Mucosa of gallbladder (tissue), 1 donor: ENCODE data around the gene S100A1. TPM values are rescaled to one million over a fixed set of nuclear protein-coding genes. Genes with fewer than 3 reads are reported as not detected.
"Not testable (repeated sequence)": the region's sequence is repeated elsewhere in the genome, so short reads cannot be mapped to it uniquely, and the experiment has no call there.

Source experiments
- DNase-seq: peaks from one replicate; pipeline ENCODE4 v3.0.0-alpha.2; 2020; ENCODE audit warnings: low spot score
- total RNA-seq: library from RNA; stranded (reverse); gene quantifications from one replicate; pipeline ENCODE4 v1.2.1, GENCODE V29; 2021
- donor health status: DM: no; HTN: no; CAD: no.

S100A1 gene
- 3.3 TPM for total RNA-seq

DNA sequence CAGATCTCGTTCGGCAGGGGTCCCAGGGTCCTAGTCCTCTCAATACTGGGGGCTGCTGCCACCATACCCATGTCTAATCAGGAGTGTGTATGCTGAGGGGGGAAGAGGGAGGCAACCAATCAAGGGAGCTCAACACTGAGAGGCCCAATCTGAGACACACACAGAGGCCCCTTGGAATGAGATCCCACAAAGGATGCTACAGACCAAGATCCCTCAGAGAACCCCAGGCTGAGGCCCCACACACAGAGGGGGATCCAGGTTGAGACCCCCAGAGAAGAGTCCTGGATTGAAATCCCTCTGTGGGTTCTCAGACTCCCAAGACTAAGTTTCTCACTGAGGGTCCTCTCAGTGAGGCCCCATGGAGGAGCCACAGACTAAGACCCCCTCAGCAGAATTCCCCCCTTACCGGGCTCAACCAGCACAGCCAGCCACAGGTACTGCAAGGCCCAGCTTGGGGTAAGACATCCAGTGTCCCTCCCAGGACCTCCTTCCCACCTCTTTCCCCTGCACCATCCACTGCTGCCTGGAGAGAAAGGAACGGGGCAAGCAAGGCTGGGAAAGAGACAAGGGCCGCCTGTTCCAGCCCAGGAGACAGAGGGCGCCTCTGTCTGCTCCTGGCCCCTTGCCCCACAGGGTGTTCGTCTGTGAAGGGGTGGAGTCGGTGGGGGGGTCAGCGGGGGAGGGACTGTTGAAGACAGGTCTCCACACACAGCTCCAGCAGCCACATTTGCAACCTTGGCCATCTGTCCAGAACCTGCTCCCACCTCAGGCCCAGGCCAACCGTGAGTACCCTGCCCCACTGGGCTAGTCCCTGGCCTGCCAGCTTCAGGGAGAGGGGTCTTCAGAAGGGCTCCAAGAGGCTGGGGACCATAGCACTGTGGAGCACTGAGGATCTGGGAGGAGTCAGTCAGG is at the start of gene S100A1:
TSS of gene S100A1 (plus strand) at position 720 of the 912 bp plus-strand sequence. CDS start 2,088 bp downstream, outside the sequence.
- no peak for DNase-seq

DNA sequence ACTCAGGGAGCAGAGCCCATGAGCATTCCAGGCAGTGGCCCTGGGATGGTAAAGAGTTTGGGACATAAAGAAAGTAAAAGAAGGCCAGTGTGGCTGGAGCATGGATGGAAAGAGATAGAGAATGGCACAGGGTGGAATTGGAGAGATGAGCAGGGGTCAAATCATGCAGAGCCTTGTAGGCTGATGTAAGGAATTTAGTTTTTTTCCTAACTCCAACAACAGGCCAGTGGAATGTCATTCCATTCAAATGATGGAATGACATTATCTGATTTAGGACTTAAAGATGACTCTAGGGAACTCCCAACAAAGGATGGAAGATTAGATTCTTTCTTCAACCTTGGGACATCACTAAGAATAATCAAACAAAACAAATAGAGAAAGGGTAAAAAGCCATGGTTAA is 49.7 kb upstream of the S100A1 start:
- DNase-seq = no peak

DNA sequence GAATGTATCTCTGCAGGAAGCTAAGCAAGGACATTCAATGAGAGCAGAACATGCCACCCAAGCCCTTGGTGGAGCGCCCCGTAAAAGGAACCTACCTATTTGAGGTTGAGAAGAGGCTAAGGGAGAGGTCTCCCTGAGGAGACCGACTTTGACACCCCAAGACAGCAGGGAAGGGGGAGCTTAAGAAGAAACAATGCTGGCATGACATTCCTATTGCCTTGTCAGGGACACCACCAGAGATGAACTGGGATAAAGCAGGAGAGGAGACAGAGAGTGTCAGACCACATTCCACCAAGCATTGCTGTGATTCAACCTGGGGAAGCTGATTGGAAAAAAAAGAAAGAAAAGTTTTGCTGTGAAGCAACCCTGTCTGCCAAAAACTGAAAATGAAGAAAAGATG is 49.3 kb upstream of the S100A1 start:
- DNase-seq = no peak

DNA sequence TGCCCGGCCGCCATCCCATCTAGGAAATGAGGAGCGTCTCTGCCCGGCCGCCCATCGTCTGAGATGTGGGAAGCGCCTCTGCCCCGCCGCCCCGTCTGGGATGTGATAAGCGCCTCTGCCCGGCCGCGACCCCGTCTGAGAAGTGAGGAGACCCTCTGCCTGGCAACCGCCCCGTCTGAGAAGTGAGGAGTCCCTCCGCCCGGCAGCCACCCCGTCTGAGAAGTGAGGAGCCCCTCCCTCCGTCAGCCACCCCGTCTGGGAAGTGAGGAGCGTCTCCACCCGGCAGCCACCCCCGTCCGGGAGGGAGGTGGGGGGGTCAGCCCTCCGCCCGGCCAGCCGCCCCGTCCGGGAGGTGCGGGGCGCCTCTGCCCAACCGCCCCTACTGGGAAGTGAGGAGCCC is 45.4 kb upstream of the S100A1 start:
- DNase-seq = not testable (repeated sequence)

DNA sequence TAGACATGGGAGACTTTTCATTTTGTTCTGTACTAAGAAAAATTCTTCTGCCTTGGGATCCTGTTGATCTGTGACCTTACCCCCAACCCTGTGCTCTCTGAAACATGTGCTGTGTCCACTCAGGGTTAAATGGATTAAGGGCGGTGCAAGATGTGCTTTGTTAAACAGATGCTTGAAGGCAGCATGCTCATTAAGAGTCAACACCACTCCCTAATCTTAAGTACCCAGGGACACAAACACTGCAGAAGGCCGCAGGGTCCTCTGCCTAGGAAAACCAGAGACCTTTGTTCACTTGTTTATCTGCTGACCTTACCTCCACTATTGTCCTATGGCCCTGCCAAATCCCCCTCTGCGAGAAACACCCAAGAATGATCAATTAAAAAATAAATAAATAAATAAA is 44.7 kb upstream of the S100A1 start:
- not testable (repeated sequence) for DNase-seq

DNA sequence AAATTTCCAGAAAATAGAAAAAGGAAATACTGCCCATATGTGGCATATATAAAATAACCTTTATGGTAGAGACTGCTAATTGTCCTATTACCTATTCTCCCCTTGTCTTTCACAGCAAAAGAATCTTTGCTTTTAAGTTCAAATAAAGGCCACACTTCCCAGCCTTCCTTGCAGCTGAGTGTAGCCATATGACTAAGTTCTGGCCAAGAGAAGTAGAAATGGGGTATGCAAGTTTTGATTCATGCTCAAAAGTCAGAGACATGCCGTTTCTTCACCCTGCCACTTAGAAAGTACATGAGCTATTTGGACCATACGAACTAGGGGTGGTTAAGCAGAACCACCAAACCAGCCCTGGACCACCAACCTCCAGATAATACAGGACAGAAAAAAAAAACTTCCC is 44.3 kb upstream of the S100A1 start:
- DNase-seq = no peak

DNA sequence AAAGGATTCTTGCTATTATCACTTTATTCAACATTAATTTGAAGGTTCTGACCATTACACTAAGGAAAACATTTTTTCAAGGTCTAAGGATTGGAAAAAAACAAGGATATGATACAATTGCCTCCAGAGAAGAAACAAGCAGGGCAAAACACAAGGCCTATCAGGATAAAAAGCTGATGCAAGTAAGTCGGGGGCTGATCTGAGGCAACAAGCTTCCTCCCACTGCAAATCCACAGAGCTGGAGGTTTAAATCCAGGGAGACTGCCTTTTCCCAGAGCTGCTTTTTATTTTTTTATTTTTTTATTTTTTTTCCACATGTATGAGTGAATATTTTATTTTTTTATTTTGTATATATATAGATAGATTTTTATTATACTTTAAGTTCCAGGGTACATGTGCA is 43.2 kb upstream of the S100A1 start:
- no peak for DNase-seq

DNA sequence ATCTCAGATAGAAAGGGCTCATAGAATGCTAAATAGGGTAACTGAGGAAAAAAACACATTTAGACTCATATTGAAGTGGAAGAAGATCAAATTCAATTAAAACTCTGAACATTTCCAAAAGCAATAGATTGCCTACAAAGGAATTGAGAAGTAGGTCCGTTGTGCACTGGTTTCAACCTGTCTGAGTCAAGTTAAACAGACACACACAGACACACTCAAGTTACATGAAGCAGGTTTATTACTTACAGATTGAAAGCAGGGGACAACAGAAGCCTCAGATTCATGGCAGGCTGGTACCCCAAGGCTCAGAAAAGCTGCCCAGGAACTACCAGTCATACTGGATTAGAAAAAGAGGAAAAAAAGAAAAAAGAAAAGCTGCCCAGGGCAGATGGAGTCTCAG is 41.9 kb upstream of the S100A1 start:
- DNase-seq = no peak

DNA sequence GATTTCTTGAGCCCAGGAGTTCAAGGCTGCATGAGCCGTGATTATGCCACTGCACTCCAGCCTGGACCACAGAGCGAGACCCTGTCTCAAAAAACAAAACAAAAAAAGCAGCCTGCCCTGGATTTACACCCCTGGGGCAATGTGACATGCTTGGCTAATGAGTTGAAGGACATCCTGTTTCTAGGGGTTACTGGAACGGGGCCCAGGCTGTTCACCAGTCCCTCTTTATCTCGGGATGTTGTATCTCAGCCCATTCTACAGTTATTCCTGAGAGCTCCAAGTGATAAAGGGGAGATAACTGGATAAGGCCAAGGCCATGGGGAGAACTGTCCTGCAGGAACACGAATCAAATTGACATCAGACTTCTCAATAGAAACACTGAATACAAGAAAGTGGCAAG is 40.9 kb upstream of the S100A1 start:
- DNase-seq = no peak

DNA sequence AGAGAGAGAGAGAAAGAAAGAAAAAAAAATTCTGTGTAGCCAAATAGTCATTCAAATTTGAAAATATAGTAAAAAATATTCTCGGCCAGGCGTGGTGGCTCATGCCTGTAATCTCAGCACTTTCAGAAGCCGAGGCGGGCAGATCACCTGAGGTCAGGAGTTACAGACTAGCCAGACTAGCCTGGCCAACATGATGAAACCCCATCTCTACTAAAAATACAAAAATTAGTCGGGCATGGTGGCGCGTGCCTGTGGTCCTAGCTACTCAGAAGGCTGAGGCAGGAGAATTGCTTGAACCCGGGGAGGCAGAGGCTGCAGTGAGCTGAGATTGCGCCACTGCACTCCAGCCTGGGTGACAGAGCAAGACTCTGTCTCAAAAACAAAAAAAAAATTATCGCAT is 40.2 kb upstream of the S100A1 start:
- not testable (repeated sequence) for DNase-seq

DNA sequence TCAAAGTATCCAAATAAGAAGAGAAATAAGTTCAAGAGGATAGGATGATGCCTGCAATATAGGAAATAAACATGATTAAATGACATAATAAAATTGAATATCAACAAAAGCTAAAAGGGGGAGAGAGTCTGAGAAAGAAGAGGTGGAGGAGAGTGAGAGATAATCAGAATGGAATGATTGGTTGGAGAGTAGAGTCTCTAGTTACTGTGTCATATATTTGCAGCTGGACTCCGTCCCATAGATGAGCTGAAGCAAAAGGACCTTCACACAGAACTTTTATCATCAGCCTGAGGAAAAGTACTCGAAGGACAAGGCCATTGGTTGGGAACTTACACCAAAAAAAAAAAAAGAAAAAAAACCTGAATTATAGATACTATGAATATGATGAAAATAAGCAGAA is 39.8 kb upstream of the S100A1 start:
- no peak for DNase-seq

DNA sequence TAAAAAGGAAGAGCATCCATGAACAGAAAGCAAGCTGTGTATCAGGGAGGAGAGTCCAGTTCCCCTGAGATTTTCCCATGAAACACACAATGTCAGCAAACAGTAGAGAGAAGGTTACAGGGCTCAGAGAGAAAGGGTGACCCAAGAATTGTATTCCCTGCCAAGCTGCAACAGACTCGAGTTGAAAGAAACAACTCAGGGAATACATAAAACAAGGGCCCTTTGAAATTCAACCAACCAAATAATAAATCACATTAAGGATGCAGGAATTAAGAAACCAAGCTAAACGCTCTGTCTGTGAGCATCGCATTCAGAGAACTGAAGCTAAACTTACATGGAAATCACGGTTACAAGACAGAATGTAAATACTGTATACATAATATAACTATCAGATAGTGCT is 35.5 kb upstream of the S100A1 start:
- no peak for DNase-seq

DNA sequence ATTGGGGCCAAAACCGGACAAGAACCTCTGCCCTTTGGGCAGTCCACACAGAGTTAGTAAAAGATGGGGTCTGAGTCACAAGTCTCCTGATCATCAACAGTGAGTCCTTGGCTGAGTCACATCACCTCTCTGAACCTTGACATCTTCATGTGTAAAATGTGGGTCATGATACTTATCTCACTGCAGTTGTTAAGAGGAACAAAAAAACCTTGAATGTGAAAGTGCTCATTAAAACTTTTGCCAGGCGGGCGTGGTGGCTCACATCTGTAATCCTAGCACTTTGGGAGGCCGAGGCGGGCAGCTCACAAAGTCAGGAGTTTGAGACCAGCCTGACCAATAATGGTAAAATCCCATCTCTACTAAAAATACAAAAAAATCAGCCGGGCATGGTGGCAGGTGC is 31.0 kb upstream of the S100A1 start:
- DNase-seq = no peak

DNA sequence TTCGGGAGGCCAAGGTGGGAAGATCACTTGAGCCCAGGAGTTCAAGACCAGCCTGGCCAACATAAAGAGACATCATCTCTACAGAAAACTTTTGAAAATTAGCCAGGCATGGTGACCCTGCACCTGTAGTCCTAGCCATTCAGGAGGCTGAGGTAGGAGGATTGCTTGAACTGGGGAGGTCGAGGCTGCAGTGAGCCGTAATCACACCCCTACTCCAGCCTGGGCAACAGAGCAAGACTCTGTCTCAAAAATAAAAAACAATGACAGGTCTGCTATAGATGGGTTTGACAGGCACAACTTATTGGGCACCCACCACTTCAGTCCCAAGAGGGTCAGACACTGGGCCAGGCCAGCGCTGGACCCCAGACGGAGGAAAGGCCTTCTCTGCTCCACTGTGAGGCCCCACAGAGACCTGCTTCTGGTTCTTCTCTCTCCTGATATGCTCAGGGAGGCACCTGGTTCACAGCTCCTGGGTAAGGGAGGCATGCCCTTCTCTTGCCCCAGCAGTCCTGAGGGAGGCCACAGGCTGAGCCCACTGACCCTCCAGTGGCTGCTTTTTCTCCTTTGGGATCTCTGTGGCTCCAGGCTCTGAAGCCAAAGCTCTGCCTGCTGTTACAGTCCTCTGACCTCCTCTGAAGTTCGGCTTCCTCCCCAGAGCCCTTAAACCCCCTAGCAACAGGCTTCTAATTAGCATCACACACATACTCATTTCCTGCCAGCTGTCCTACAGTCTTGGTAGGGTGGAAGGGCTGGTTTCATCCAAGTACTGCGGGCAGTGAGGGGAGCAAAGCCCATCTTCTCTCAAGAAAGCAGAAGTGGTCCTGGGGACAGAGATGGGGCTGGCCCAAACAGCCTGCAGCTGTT is 29.7 kb upstream of the S100A1 start:
- no peak for DNase-seq

DNA sequence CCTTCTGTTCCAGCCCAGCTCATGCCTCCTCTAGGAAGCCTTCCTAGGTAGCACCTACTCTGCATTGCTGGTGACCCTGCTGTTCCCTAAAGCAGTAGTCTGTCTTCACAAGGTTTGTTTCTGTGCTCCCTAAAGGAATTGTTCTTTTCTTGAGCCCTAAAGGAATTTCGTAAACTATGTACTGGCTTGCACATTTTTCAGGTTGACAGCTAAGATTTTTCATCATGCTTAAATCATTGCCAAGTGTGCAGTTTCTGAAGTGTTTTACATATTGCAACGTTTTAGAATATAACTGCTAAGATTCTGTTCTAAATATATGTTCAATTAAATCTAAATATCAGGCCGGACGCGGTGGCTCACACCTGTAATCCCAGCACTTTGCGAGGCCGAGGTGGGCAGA is 28.4 kb upstream of the S100A1 start:
- DNase-seq = no peak

DNA sequence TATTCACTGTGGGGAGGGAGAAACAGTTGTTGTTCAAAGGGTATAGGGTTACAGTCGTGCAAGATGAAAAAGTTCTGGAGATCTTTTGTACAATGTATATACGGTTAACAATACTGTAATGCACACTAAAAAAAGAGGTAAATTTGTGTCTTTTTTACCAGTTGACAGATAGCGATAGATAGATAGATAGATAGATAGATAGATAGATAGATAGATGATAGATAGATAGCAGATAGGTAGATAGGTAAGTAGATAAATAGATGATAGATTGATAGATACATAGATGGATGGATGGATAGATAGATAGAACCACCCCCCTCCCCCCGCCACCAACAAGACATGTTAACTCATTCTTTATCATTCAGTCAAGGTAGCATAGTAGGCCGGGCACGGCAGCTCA is 25.5 kb upstream of the S100A1 start:
- DNase-seq = no peak

DNA sequence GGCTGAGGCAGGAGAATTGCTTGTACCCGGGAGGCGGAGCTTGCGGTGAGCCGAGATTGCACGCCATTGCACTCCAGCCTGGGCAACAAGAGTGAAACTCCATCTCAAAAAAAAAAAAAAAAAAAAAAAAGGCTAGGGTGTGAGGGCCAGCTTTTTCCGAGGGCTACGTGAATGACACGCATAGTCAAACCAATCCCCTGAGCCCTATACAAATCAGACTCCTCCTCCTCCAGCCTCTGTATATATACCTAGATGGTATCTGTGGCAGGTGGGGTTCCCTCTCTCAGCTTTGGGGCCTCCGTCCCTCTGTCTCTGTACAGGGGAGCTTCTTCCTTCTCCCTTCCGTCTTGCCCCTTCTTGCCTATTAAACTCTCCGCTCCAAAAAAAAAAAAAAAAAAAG is 22.0 kb upstream of the S100A1 start:
- DNase-seq = no peak

DNA sequence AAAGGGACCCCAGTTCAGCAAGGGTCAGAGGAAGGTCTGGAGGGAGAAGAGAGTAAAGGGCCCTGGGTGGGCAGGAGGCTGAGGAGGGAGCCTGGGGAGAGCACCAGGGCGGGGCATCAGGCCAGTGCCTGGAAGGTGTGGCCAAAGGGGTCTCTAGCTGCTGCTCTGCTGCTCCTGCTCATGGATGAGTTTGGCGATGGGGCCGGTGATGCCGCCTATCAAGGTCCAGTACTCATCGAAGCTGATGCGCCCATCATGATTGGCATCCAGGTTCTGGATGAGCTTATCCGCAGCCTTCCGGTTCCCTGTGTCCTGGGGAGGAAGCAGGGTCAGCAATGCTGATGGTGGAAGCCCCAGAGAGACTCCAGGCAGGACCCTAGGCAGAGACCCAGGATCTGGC is 20.9 kb upstream of the S100A1 start:
- DNase-seq = no peak

DNA sequence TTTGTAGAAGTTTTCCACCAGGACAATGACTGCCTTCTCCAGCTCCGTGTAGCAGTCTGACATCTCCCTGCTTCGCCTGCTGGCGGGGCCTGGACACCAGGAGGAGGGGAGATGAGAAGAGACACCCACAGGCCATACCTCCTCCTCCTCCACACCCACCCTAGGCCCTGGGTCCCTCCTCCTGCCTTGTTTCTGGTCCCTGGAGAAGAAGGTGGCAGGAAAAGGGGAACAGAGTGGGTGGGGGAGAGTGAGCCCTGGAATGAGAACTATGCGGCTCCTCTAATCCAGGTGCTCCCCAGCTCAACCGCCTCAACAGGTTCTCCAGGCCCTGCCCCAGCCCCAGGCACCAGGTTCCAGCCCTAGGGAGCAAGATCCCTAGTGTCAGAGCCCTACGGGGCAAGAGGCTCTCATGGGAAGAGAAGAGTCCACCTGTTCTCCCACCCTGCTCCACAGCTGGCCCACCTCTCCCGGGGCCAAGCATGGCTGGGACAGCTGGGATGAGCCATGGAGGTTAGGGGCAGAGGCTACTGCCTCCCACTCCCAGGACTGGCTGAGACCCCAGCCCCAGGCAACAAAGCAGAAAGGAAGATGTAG is 20.0 kb upstream of the S100A1 start:
- no peak for DNase-seq

DNA sequence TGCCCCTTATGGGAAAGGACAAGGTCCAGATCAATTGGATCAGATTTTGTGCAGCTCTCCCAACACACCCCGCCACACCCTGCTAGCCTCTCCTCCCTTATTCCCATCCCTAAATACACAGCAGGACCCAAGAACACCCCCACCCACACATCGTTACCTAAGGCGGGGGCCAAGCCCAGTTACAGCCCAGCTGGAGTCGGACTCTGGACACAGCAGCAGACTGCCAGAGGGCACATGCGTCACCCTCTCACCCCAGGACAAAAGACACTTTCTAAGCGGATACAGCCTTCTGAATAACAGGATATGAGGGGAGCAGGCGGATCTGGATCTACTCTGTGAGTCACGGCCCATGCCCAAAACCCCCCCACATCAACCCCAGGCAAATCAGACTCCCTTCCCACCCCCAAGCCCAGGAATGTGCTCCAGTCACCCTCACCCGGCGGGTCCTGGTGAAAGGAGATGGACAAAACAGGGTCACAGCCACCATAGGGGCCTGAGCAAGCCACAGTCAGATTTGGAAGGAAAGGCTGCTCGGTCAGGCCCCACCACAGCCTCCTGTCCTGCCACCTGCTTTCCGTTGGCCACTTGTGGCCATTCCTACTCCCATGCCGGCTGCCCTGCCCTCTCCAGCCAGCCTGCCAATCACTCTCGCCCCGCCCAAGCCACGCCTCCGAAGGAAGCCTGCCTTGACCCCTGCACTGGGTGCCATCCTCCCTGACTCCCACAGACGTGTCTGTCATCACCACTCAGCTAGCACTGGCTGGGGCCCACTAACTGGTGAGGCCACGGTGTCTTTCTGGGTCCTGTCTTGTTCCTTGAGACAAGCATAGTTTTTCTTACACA is 19.3 kb upstream of the S100A1 start:
- peak; percentile 73 for DNase-seq

DNA sequence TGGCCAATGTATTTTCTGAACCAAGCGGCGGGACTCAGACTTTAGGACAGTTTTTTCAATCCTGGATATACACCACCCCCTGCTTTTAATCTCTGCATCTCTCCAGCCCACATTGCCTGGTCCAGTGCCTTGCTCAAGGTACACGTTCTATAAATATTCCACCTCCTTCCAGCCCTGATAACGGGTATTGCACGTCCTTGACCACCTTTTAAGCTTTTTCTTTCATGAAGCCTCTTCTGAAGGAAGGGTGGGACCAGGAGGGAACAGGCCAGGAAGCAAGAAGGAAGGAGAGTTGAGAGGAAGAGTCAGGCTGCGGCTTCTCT is 18.7 kb upstream of the S100A1 start:
- no peak for DNase-seq

DNA sequence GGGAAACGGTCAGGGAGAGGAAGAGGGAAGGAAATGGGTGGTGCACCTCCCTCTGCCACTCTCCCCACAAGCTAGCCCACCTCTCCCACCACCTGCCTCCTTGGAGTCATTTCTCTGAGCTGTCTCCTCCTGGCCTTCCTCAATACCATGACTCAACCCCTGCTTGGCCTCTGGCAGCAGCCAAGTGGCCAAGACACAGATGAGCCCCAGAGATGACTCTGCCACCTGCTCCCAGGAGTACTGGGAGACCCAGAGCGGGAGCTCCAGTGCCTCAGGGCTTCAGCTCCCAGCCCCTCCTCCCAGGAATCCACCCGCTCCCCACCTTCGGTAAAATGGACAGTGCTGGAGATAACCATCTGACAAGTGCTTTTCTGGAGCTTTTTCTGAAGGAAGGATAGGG is 17.9 kb upstream of the S100A1 start:
- DNase-seq = no peak
